ENCODE results near the gene SEC63. TPM values are rescaled to one million over a fixed set of nuclear protein-coding genes. Genes with fewer than 3 reads are reported as not detected.
A peak's percentile ranks its signal among the peaks of the same experiment; 100 is the strongest.
"Not testable (repeated sequence)": the region's sequence is repeated elsewhere in the genome, so short reads cannot be mapped to it uniquely, and the experiment has no call there.

The SEC63 gene
- total RNA-seq, 1 donor from 2014 or later: 87.1 TPM

- Mint-ChIP-seq H3K27ac (no peak overlapping the region), H3K9me3 (no peaks in the 10 kb centered on the region), H3K4me1 (ENCODE audit: low read depth) (peaks cover 8% of the 10 kb centered on the region), H3K36me3 (ENCODE audit: low read depth) (no peaks in the 10 kb centered on the region), H3K4me3 (no peak overlapping the region), H3K27me3 (ENCODE audit: insufficient read depth) (peaks cover 7% of the 10 kb centered on the region)
- intact Hi-C loops (cut with micrococcal nuclease): no loop called here
- no peak for DNase-seq (ENCODE audit: low spot score)
Measured at GRCh38 chr6:107862383-107862782, 95.6 kb downstream of the SEC63 start.

- intact Hi-C loops (cut with micrococcal nuclease); H3K9me3 Mint-ChIP-seq: not testable (repeated sequence)
Measured at GRCh38 chr6:107860963-107861362, 97.0 kb downstream of the SEC63 start.

GRCh38 chr6:107860144-107860543, 97.9 kb downstream of the SEC63 start:
- H3K4me3 Mint-ChIP-seq; H3K36me3 Mint-ChIP-seq (ENCODE audit: low read depth); H3K9me3 Mint-ChIP-seq; H3K27me3 Mint-ChIP-seq (ENCODE audit: insufficient read depth); H3K27ac Mint-ChIP-seq; H3K4me1 Mint-ChIP-seq (ENCODE audit: low read depth); DNase-seq (ENCODE audit: low spot score); intact Hi-C loops (cut with micrococcal nuclease): not testable (repeated sequence)

More at GRCh38 chr6:107860963-107861362, 97.0 kb downstream of the SEC63 start:
- not testable (repeated sequence) for H3K4me3 Mint-ChIP-seq; H3K4me1 Mint-ChIP-seq (ENCODE audit: low read depth); H3K27me3 Mint-ChIP-seq (ENCODE audit: insufficient read depth); DNase-seq (ENCODE audit: low spot score); H3K27ac Mint-ChIP-seq; H3K36me3 Mint-ChIP-seq (ENCODE audit: low read depth)

GRCh38 chr6:107853230-107853629, 104.8 kb downstream of the SEC63 start:
- no peak for DNase-seq (ENCODE audit: low spot score)
- no peaks in the 10 kb centered on the region for H3K36me3 Mint-ChIP-seq (ENCODE audit: low read depth)
- peaks cover 10% of the 10 kb centered on the region for H3K4me1 Mint-ChIP-seq (ENCODE audit: low read depth)
- peaks cover 12% of the 10 kb centered on the region for H3K27me3 Mint-ChIP-seq (ENCODE audit: insufficient read depth)
- H3K4me3 Mint-ChIP-seq: no peak overlapping the region
- H3K9me3 Mint-ChIP-seq: no peaks in the 10 kb centered on the region
- H3K27ac Mint-ChIP-seq: no peak overlapping the region
- intact Hi-C loops (cut with micrococcal nuclease): loop anchor here (1.0 kb wide), 1 partner anchor 14 kb away; no protein-coding TSS in a partner anchor

GRCh38 chr6:107849325-107849724, 108.7 kb downstream of the SEC63 start:
- peaks cover 15% of the 10 kb centered on the region for H3K27me3 Mint-ChIP-seq (ENCODE audit: insufficient read depth)
- no peak overlapping the region for H3K27ac Mint-ChIP-seq
- H3K4me1 Mint-ChIP-seq (ENCODE audit: low read depth): peaks cover 24% of the 10 kb centered on the region
- no peak overlapping the region for H3K4me3 Mint-ChIP-seq
- H3K9me3 Mint-ChIP-seq: no peaks in the 10 kb centered on the region
- no peak for DNase-seq (ENCODE audit: low spot score)
- intact Hi-C loops (cut with micrococcal nuclease): loop anchor here (5.0 kb wide), 1 partner anchor 62 kb away; no protein-coding TSS in a partner anchor
- no peaks in the 10 kb centered on the region for H3K36me3 Mint-ChIP-seq (ENCODE audit: low read depth)

- Mint-ChIP-seq H3K9me3 (no peaks in the 10 kb centered on the region), H3K27ac (no peak overlapping the region), H3K36me3 (ENCODE audit: low read depth) (peaks cover 2% of the 10 kb centered on the region), H3K4me3 (peak overlapping the region; percentile 69), H3K4me1 (ENCODE audit: low read depth) (peaks cover 30% of the 10 kb centered on the region), H3K27me3 (ENCODE audit: insufficient read depth) (peaks cover 15% of the 10 kb centered on the region)
- peak; percentile 74 for DNase-seq (ENCODE audit: low spot score)
- intact Hi-C loops (cut with micrococcal nuclease): loop anchor here (1.0 to 5.0 kb wide), 6 partner anchors 24 to 173 kb away; partner anchors contain the start of gene SCML4
Measured at GRCh38 chr6:107847844-107848802, 109.9 kb downstream of the SEC63 start.

- Mint-ChIP-seq H3K4me3 (no peak overlapping the region), H3K27me3 (ENCODE audit: insufficient read depth) (peaks cover 15% of the 10 kb centered on the region), H3K4me1 (ENCODE audit: low read depth) (peaks cover 36% of the 10 kb centered on the region), H3K27ac (no peak overlapping the region), H3K9me3 (no peaks in the 10 kb centered on the region), H3K36me3 (ENCODE audit: low read depth) (peaks cover 2% of the 10 kb centered on the region)
- intact Hi-C loops (cut with micrococcal nuclease): loop anchor here (5.0 kb wide), 1 partner anchor 59 kb away; no protein-coding TSS in a partner anchor
- DNase-seq (ENCODE audit: low spot score): no peak
Measured at GRCh38 chr6:107846262-107846795, 111.7 kb downstream of the SEC63 start.

GRCh38 chr6:107845777-107846176, 112.2 kb downstream of the SEC63 start:
- Mint-ChIP-seq H3K4me1 (ENCODE audit: low read depth) (peaks cover 36% of the 10 kb centered on the region), H3K36me3 (ENCODE audit: low read depth) (peaks cover 2% of the 10 kb centered on the region), H3K4me3 (no peak overlapping the region), H3K9me3 (no peaks in the 10 kb centered on the region), H3K27ac (no peak overlapping the region), H3K27me3 (ENCODE audit: insufficient read depth) (peaks cover 15% of the 10 kb centered on the region)
- no peak for DNase-seq (ENCODE audit: low spot score)
- intact Hi-C loops (cut with micrococcal nuclease): loop anchor here (5.0 kb wide), 1 partner anchor 58 kb away; no protein-coding TSS in a partner anchor

GRCh38 chr6:107843400-107843799, 114.6 kb downstream of the SEC63 start:
- Mint-ChIP-seq H3K9me3 (no peaks in the 10 kb centered on the region), H3K27ac (peak overlapping the region; percentile 45), H3K27me3 (ENCODE audit: insufficient read depth) (peaks cover 5% of the 10 kb centered on the region), H3K36me3 (ENCODE audit: low read depth) (peaks cover 2% of the 10 kb centered on the region), H3K4me1 (ENCODE audit: low read depth) (peaks cover 31% of the 10 kb centered on the region), H3K4me3 (peak overlapping the region; percentile 16)
- intact Hi-C loops (cut with micrococcal nuclease): loop anchor here (1.0 kb wide), 1 partner anchor 19 kb away; the partner anchor contains the start of gene SCML4
- no peak for DNase-seq (ENCODE audit: low spot score)

GRCh38 chr6:107841275-107841670, 116.7 kb downstream of the SEC63 start:
- DNase-seq (ENCODE audit: low spot score): no peak
- no peak overlapping the region for H3K27ac Mint-ChIP-seq
- peaks cover 2% of the 10 kb centered on the region for H3K36me3 Mint-ChIP-seq (ENCODE audit: low read depth)
- H3K27me3 Mint-ChIP-seq (ENCODE audit: insufficient read depth): peaks cover 5% of the 10 kb centered on the region
- intact Hi-C loops (cut with micrococcal nuclease): no loop called here
- no peak overlapping the region for H3K4me3 Mint-ChIP-seq
- peaks cover 23% of the 10 kb centered on the region for H3K4me1 Mint-ChIP-seq (ENCODE audit: low read depth)
- no peaks in the 10 kb centered on the region for H3K9me3 Mint-ChIP-seq

- H3K4me1 Mint-ChIP-seq (ENCODE audit: low read depth): peaks cover 23% of the 10 kb centered on the region
- no peaks in the 10 kb centered on the region for H3K9me3 Mint-ChIP-seq
- H3K36me3 Mint-ChIP-seq (ENCODE audit: low read depth): peaks cover 2% of the 10 kb centered on the region
- intact Hi-C loops (cut with micrococcal nuclease): no loop called here
- no peak for DNase-seq (ENCODE audit: low spot score)
- peaks cover 2% of the 10 kb centered on the region for H3K27me3 Mint-ChIP-seq (ENCODE audit: insufficient read depth)
- no peak overlapping the region for H3K27ac Mint-ChIP-seq
- H3K4me3 Mint-ChIP-seq: no peak overlapping the region
Measured at GRCh38 chr6:107840636-107841274, 117.3 kb downstream of the SEC63 start.

- Mint-ChIP-seq H3K27ac (no peak overlapping the region), H3K4me3 (no peak overlapping the region), H3K9me3 (no peaks in the 10 kb centered on the region), H3K4me1 (ENCODE audit: low read depth) (peaks cover 30% of the 10 kb centered on the region), H3K36me3 (ENCODE audit: low read depth) (no peaks in the 10 kb centered on the region), H3K27me3 (ENCODE audit: insufficient read depth) (no peaks in the 10 kb centered on the region)
- intact Hi-C loops (cut with micrococcal nuclease): no loop called here
- no peak for DNase-seq (ENCODE audit: low spot score)
Measured at GRCh38 chr6:107833136-107833535, 124.9 kb downstream of the SEC63 start.
